ENCODE data around the gene GPR3.

DNA sequence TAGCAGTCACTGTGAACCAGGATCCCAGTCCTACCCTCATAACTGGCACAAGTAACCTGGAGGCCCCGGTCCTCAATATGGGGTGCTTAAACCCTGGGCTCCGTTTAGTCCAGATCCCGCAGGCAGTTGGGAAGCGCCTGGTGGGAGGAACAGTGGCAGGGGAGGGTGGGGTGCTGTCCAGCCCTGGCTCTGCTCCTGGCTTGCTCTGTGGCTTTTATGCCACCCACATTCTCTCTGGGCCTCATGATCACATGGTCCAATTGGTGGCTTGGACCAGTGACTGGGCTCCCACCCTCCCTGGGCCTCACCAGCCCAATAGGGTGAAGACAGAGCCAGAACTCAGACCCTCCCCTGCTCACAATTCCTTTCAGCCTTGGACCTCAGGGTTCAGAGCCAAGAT, 12.2 kb upstream of the GPR3 start:
- TF ChIP-seq, protein P1, sequence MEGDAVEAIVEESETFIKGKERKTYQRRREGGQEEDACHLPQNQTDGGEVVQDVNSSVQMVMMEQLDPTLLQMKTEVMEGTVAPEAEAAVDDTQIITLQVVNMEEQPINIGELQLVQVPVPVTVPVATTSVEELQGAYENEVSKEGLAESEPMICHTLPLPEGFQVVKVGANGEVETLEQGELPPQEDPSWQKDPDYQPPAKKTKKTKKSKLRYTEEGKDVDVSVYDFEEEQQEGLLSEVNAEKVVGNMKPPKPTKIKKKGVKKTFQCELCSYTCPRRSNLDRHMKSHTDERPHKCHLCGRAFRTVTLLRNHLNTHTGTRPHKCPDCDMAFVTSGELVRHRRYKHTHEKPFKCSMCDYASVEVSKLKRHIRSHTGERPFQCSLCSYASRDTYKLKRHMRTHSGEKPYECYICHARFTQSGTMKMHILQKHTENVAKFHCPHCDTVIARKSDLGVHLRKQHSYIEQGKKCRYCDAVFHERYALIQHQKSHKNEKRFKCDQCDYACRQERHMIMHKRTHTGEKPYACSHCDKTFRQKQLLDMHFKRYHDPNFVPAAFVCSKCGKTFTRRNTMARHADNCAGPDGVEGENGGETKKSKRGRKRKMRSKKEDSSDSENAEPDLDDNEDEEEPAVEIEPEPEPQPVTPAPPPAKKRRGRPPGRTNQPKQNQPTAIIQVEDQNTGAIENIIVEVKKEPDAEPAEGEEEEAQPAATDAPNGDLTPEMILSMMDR (conservative IDR thresholded peaks at IDR 0.05), result no peak
- no peak for TF ChIP-seq EZH2 (IDR thresholded peaks at IDR 0.05; ENCODE audit: low read depth)
